PC-9 (cell line): Measurements from ENCODE around the gene COL24A1. TPM values are rescaled to one million over a fixed set of nuclear protein-coding genes. Genes with fewer than 3 reads are reported as not detected.

ENCODE experiments used
- BruUV-seq: library from RNA; stranded (reverse); fragments of 400-500 nt; replicated peaks from 2 replicates; lab custom pipeline; 2021; lab: Mats Ljungman, UMichigan
- CTCF ChIA-PET: fragments of 300-600 bp; sonication (Branson Sonifier 250); formaldehyde crosslinking; loops from one replicate; lab custom pipeline; 2022; ENCODE audit warnings: antibody characterized with exemption; lab: Charles Lee
- POLR2A ChIA-PET: fragments of 300-600 bp; sonication (Branson Sonifier 250); formaldehyde crosslinking; loops from one replicate; lab custom pipeline; 2022; ENCODE audit warnings: antibody characterized with exemption; ENCODE audit not compliant: unreplicated experiment; lab: Charles Lee
- DNase-seq, 2 experiments: peaks; one replicate each; pipeline versions ENCODE4 v3.0.0 to v3.0.0-alpha.2; 2015 to 2022; ENCODE audit warnings: mixed read lengths in 1 of 2
- H2AFZ ChIP-seq: fragments of 200-600 bp; sonication (generic); 2 replicates; pipeline ENCODE4 v1.8.1; 2017; ENCODE audit warnings: antibody characterized with exemption
- H3F3A ChIP-seq: fragments of 200-600 bp; sonication (generic); 2 replicates; pipeline ENCODE4 v1.8.1; 2017; ENCODE audit warnings: antibody characterized with exemption, mild to moderate bottlenecking, low read depth; ENCODE audit not compliant: insufficient read depth
- H3K27ac ChIP-seq: fragments of 200-600 bp; sonication (generic); 2 replicates; pipeline ENCODE4 v1.6.1; 2016; ENCODE audit warnings: mixed run types
- H3K27me3 ChIP-seq: fragments of 200-600 bp; sonication (generic); 2 replicates; pipeline ENCODE4 v1.6.1; 2016; ENCODE audit warnings: low read depth, mixed run types; ENCODE audit not compliant: insufficient read depth
- H3K36me3 ChIP-seq: fragments of 200-600 bp; sonication (generic); 2 replicates; pipeline ENCODE4 v1.6.1; 2016; ENCODE audit warnings: low read depth, mixed run types
- H3K4me1 ChIP-seq: fragments of 200-600 bp; sonication (generic); replicated peaks from 2 replicates; pipeline ENCODE4 v1.6.1; 2016; ENCODE audit warnings: mixed run types; ENCODE audit not compliant: insufficient read depth
- H3K4me2 ChIP-seq: fragments of 200-600 bp; sonication (generic); 2 replicates; pipeline ENCODE4 v1.6.1; 2017; ENCODE audit warnings: mixed run types
- H3K4me3 ChIP-seq: fragments of 200-600 bp; sonication (generic); 2 replicates; pipeline ENCODE4 v1.6.1; 2016; ENCODE audit warnings: mixed run types
- H3K79me2 ChIP-seq: fragments of 200-600 bp; sonication (generic); 2 replicates; pipeline ENCODE4 v1.6.1; 2017; ENCODE audit warnings: low read depth, mixed run types
- H3K9me2 ChIP-seq: fragments of 200-600 bp; sonication (generic); 2 replicates; pipeline ENCODE4 v1.8.1; 2017; ENCODE audit warnings: mild to moderate bottlenecking; ENCODE audit not compliant: insufficient read depth
- H3K9me3 ChIP-seq: fragments of 200-600 bp; sonication (generic); 2 replicates; pipeline ENCODE4 v1.8.1; 2016; ENCODE audit warnings: low read depth; ENCODE audit not compliant: insufficient read depth
- H4K20me1 ChIP-seq: fragments of 200-600 bp; sonication (generic); 2 replicates; pipeline ENCODE4 v1.8.1; 2017; ENCODE audit not compliant: insufficient read depth
- CTCF ChIP-seq: fragments of 200-600 bp; sonication (generic); conservative IDR thresholded peaks from 2 replicates; pipeline ENCODE4 v1.6.1; 2017; ENCODE audit warnings: mixed run types, antibody characterized with exemption, mild to moderate bottlenecking, moderate library complexity
- EZH2 ChIP-seq: fragments of 200-600 bp; sonication (generic); IDR thresholded peaks from 2 replicates; pipeline ENCODE4 v1.8.0; 2017; ENCODE audit warnings: antibody characterized with exemption, low read depth
- intact Hi-C: fragments of 100-400 bp; cut with micrococcal nuclease; formaldehyde crosslinking; loops from one replicate; pipeline ENCODE4 v1.10.0; 2022; ENCODE audit not compliant: unreplicated experiment
- total RNA-seq: library from RNA; stranded (reverse); gene quantifications from 2 replicates; pipeline ENCODE4 v1.2.3, GENCODE V29; 2021

Gene COL24A1
- total RNA-seq, 1 experiment from 2014 or later: 0.15 TPM

- TF ChIP-seq EZH2 (no peak), CTCF (no peak)
- POLR2A ChIA-PET: no interaction called here
- Histone ChIP-seq H3K9me3 (no peaks in the 10 kb centered on the region), H3K36me3 (no peaks in the 10 kb centered on the region), H3F3A (no peaks in the 10 kb centered on the region), H2AFZ (no peak overlapping the region), H3K4me1 (no peaks in the 10 kb centered on the region), H3K79me2 (no peaks in the 10 kb centered on the region), H3K27ac (no peak overlapping the region), H3K27me3 (no peaks in the 10 kb centered on the region), H3K4me2 (no peak overlapping the region), H3K4me3 (no peak overlapping the region), H4K20me1 (no peaks in the 10 kb centered on the region), H3K9me2 (no peaks in the 10 kb centered on the region)
- intact Hi-C loops: no loop called here
- CTCF ChIA-PET: interaction anchor here (0.6 kb wide), 1 partner anchor 564 kb away, joined by 3 read pairs; no protein-coding TSS in a partner anchor
- DNase-seq: no peak
- no TSS peak for BruUV-seq
Measured at GRCh38 chr1:86140281-86140880, 16.2 kb downstream of the COL24A1 start.

- no peaks in the 10 kb centered on the region for H3F3A ChIP-seq
- no peak overlapping the region for H3K27ac ChIP-seq
- no peak for DNase-seq
- H3K4me1 ChIP-seq: no peaks in the 10 kb centered on the region
- no peaks in the 10 kb centered on the region for H3K27me3 ChIP-seq
- intact Hi-C loops: no loop called here
- H3K36me3 ChIP-seq: no peaks in the 10 kb centered on the region
- H3K4me2 ChIP-seq: no peak overlapping the region
- TF ChIP-seq EZH2: no peak
- TF ChIP-seq CTCF: no peak
- no peaks in the 10 kb centered on the region for H3K9me3 ChIP-seq
- no peaks in the 10 kb centered on the region for H3K79me2 ChIP-seq
- no peak overlapping the region for H2AFZ ChIP-seq
- no peaks in the 10 kb centered on the region for H4K20me1 ChIP-seq
- H3K9me2 ChIP-seq: no peaks in the 10 kb centered on the region
- CTCF ChIA-PET: no interaction called here
- no TSS peak for BruUV-seq
- POLR2A ChIA-PET: no interaction called here
- no peak overlapping the region for H3K4me3 ChIP-seq
Measured at GRCh38 chr1:86138746-86139145, 17.8 kb downstream of the COL24A1 start.

GRCh38 chr1:86137436-86137835 is 19.1 kb downstream of the COL24A1 start:
- POLR2A ChIA-PET: no interaction called here
- CTCF ChIA-PET: no interaction called here
- no peak overlapping the region for H2AFZ ChIP-seq
- no peaks in the 10 kb centered on the region for H3K36me3 ChIP-seq
- H3F3A ChIP-seq: no peaks in the 10 kb centered on the region
- H3K79me2 ChIP-seq: no peaks in the 10 kb centered on the region
- no peak overlapping the region for H3K27ac ChIP-seq
- intact Hi-C loops: no loop called here
- H3K4me3 ChIP-seq: no peak overlapping the region
- TF ChIP-seq CTCF (no peak), EZH2 (no peak)
- no peaks in the 10 kb centered on the region for H4K20me1 ChIP-seq
- H3K4me1 ChIP-seq: no peaks in the 10 kb centered on the region
- BruUV-seq: no TSS peak
- H3K4me2 ChIP-seq: no peak overlapping the region
- H3K9me3 ChIP-seq: no peaks in the 10 kb centered on the region
- no peak for DNase-seq
- H3K9me2 ChIP-seq: no peaks in the 10 kb centered on the region
- H3K27me3 ChIP-seq: no peaks in the 10 kb centered on the region
